Measurements from ENCODE around the gene ZCCHC4. TPM values are rescaled to one million over a fixed set of nuclear protein-coding genes. Genes with fewer than 3 reads are reported as not detected.

Gene ZCCHC4
- total RNA-seq = 12.2 and 16.9 TPM in 2 replicates

GRCh38 chr4:25312496-25313200 lies at the start of gene ZCCHC4:
ZCCHC4 (plus strand) TSS chr4:25312774; CDS start chr4:25312810, 36 bp downstream.

GRCh38 chr4:25376754-25377571 lies 64.4 kb downstream of the ZCCHC4 start, which contains the start of gene ANAPC4:
ANAPC4 (plus strand) TSS chr4:25377263; CDS start chr4:25377428, 165 bp downstream.

Other genes starting within 250 kb of the ZCCHC4 start
- gene SEPSECS, start 152.3 kb upstream of the ZCCHC4 start, total RNA-seq = 8.4 and 13.1 TPM in 2 replicates
- 31.4 and 51.2 TPM in 2 replicates for gene PI4K2B, start 78.7 kb upstream of the ZCCHC4 start, total RNA-seq
- 26.0 and 42.2 TPM in 2 replicates for gene ANAPC4, start 64.5 kb downstream of the ZCCHC4 start, total RNA-seq